Measurements from ENCODE around the gene MLXIPL. TPM values are rescaled to one million over a fixed set of nuclear protein-coding genes. Genes with fewer than 3 reads are reported as not detected.

Gene MLXIPL
- total RNA-seq, 2 experiments from 2014 or later, result not detected

GRCh38 chr7:73628504-73628903 lies 4.2 kb upstream of the MLXIPL start:
- H3K4me2 ChIP-seq (ENCODE audit: low read length), result no peak overlapping the region
- H3K4me3 ChIP-seq (ENCODE audit: low read depth, low read length, poor library complexity, severe bottlenecking), result no peak overlapping the region
- no peaks in the 10 kb centered on the region for H4K20me1 ChIP-seq (ENCODE audit: insufficient read depth, low read length)
- H3K36me3 ChIP-seq (ENCODE audit: insufficient read depth, low read length), result no peaks in the 10 kb centered on the region
- ChIA-PET CTCF (ENCODE audit: unreplicated experiment) (no interaction called here), POLR2A (interaction anchor here (0.5 to 0.7 kb wide), 2 partner anchors 102 to 350 kb away, joined by 3 to 5 read pairs; no protein-coding TSS in a partner anchor)
- H3K27ac ChIP-seq (ENCODE audit: low read depth, low read length, poor library complexity, severe bottlenecking), result no peak overlapping the region
- intact Hi-C loops (cut with micrococcal nuclease; ENCODE audit: unreplicated experiment), result loop anchor here (1.0 kb wide), 1 partner anchor 17 kb away; no protein-coding TSS in a partner anchor
- no peak for DNase-seq (ENCODE audit: low spot score)
- H3K4me1 ChIP-seq (ENCODE audit: insufficient read depth, low read length, poor library complexity, severe bottlenecking), result no peaks in the 10 kb centered on the region
- no peaks in the 10 kb centered on the region for H3K9me3 ChIP-seq (ENCODE audit: low read length)
- H2AFZ ChIP-seq (ENCODE audit: low read length), result no peak overlapping the region
- TF ChIP-seq EZH2phosphoT487 (IDR thresholded peaks at IDR 0.05; ENCODE audit: borderline replicate concordance, low read depth, low read length) (no peak), CTCF (conservative IDR thresholded peaks at IDR 0.05; ENCODE audit: low read length) (no peak)
- no TSS peak for BruUV-seq (replicated peaks)
- no peaks in the 10 kb centered on the region for H3K9me2 ChIP-seq (ENCODE audit: insufficient read depth, low read length)
- no peaks in the 10 kb centered on the region for H3K79me2 ChIP-seq (ENCODE audit: insufficient read depth, low read depth, low read length)

GRCh38 chr7:73626814-73627213 lies 2.5 kb upstream of the MLXIPL start:
- DNase-seq (ENCODE audit: low spot score), result no peak
- Histone ChIP-seq H3K4me3 (ENCODE audit: low read depth, low read length, poor library complexity, severe bottlenecking) (no peak overlapping the region), H3K4me2 (ENCODE audit: low read length) (no peak overlapping the region), H3K4me1 (ENCODE audit: insufficient read depth, low read length, poor library complexity, severe bottlenecking) (no peaks in the 10 kb centered on the region), H3K9me3 (ENCODE audit: low read length) (no peaks in the 10 kb centered on the region), H3K27ac (ENCODE audit: low read depth, low read length, poor library complexity, severe bottlenecking) (no peak overlapping the region), H4K20me1 (ENCODE audit: insufficient read depth, low read length) (no peaks in the 10 kb centered on the region), H3K36me3 (ENCODE audit: insufficient read depth, low read length) (no peaks in the 10 kb centered on the region), H3K9me2 (ENCODE audit: insufficient read depth, low read length) (no peaks in the 10 kb centered on the region), H3K79me2 (ENCODE audit: insufficient read depth, low read depth, low read length) (no peaks in the 10 kb centered on the region), H2AFZ (ENCODE audit: low read length) (no peak overlapping the region)
- ChIA-PET POLR2A (no interaction called here), CTCF (ENCODE audit: unreplicated experiment) (no interaction called here)
- TF ChIP-seq CTCF (conservative IDR thresholded peaks at IDR 0.05; ENCODE audit: low read length) (no peak), EZH2phosphoT487 (IDR thresholded peaks at IDR 0.05; ENCODE audit: borderline replicate concordance, low read depth, low read length) (no peak)
- BruUV-seq (replicated peaks), result no TSS peak
- intact Hi-C loops (cut with micrococcal nuclease; ENCODE audit: unreplicated experiment), result no loop called here

- H3K36me3 ChIP-seq (ENCODE audit: insufficient read depth, low read length), result no peaks in the 10 kb centered on the region
- H2AFZ ChIP-seq (ENCODE audit: low read length), result no peak overlapping the region
- no peak overlapping the region for H3K4me2 ChIP-seq (ENCODE audit: low read length)
- TF ChIP-seq EZH2phosphoT487 (IDR thresholded peaks at IDR 0.05; ENCODE audit: borderline replicate concordance, low read depth, low read length) (no peak), CTCF (conservative IDR thresholded peaks at IDR 0.05; ENCODE audit: low read length) (no peak)
- DNase-seq (ENCODE audit: low spot score), result no peak
- H3K9me2 ChIP-seq (ENCODE audit: insufficient read depth, low read length), result no peaks in the 10 kb centered on the region
- no peaks in the 10 kb centered on the region for H4K20me1 ChIP-seq (ENCODE audit: insufficient read depth, low read length)
- H3K4me1 ChIP-seq (ENCODE audit: insufficient read depth, low read length, poor library complexity, severe bottlenecking), result no peaks in the 10 kb centered on the region
- CTCF ChIA-PET (ENCODE audit: unreplicated experiment), result no interaction called here
- H3K9me3 ChIP-seq (ENCODE audit: low read length), result no peaks in the 10 kb centered on the region
- no peak overlapping the region for H3K4me3 ChIP-seq (ENCODE audit: low read depth, low read length, poor library complexity, severe bottlenecking)
- no peak overlapping the region for H3K27ac ChIP-seq (ENCODE audit: low read depth, low read length, poor library complexity, severe bottlenecking)
- intact Hi-C loops (cut with micrococcal nuclease; ENCODE audit: unreplicated experiment), result no loop called here
- BruUV-seq (replicated peaks), result no TSS peak
- POLR2A ChIA-PET, result interaction anchor here (0.6 kb wide), 2 partner anchors 10 to 106 kb away, joined by 3 read pairs; no protein-coding TSS in a partner anchor
- H3K79me2 ChIP-seq (ENCODE audit: insufficient read depth, low read depth, low read length), result no peaks in the 10 kb centered on the region
These were observed 954 bp upstream of the MLXIPL start for GRCh38 chr7:73625276-73625675.
